ENCODE results near the gene HDHD2.

DNA sequence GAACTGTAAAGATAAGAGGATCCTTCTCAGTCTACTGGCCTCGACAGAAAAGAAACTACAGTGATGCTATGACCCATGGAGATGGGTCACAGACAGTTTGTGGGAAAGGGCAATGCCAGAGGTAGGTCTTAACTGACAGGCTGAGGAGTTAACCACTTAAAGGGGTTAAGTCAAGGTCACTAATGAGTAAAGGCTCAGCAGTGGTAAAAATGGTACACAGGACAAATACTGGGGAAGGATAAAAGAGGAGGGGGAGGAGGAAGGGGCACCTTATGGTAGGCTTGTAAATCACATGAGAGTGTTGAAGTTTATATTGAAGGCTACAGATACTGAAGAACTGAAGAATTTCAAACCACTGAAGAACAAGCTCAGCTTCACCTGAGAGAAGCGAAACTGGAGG is 16.0 kb upstream of the HDHD2 start:
- TF ChIP-seq GATA2 (IDR thresholded peaks at IDR 0.05; ENCODE audit: low read depth, low read length) (no peak), GATA3 (IDR thresholded peaks at IDR 0.05; ENCODE audit: low read depth, low read length) (no peak)

All from SH-SY5Y (cell line).